DND-41 (cell line): ENCODE results near the gene EFCAB11.

Experiments used
- EZH2 ChIP-seq: IDR thresholded peaks from 3 replicates; pipeline ENCODE4 v1.6.1; 2012; ENCODE audit warnings: borderline replicate concordance, low read depth, mild to moderate bottlenecking, moderate library complexity, low read length, inconsistent platforms; ENCODE audit not compliant: severe bottlenecking
- TF ChIP-seq, protein P1 (sequence below): IDR thresholded peaks from 2 replicates; pipeline ENCODE4 v1.5.1; 2012; ENCODE audit warnings: borderline replicate concordance, low read length, moderate library complexity, mild to moderate bottlenecking; ENCODE audit not compliant: poor library complexity, severe bottlenecking; ENCODE audit errors: extremely low read depth

DNA sequence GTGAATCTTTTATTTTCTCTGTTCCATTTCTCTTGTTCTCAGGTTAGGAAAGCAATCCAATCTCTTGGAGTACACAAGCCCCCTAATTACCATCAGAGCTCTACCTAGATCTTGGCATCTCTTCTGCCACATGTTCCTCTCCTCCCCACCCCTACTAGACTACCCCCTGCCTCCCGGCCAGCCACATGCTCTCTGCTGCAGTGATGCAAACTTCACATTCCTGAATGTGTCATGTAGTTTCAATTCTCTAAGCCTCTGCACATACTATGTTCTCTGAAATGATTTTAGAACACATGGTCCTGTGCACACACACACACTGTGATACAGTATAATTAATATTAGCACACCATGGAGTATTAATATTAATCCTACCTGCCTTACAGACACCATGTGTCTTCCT, 104.6 kb downstream of the EFCAB11 start:
- TF ChIP-seq, protein P1, sequence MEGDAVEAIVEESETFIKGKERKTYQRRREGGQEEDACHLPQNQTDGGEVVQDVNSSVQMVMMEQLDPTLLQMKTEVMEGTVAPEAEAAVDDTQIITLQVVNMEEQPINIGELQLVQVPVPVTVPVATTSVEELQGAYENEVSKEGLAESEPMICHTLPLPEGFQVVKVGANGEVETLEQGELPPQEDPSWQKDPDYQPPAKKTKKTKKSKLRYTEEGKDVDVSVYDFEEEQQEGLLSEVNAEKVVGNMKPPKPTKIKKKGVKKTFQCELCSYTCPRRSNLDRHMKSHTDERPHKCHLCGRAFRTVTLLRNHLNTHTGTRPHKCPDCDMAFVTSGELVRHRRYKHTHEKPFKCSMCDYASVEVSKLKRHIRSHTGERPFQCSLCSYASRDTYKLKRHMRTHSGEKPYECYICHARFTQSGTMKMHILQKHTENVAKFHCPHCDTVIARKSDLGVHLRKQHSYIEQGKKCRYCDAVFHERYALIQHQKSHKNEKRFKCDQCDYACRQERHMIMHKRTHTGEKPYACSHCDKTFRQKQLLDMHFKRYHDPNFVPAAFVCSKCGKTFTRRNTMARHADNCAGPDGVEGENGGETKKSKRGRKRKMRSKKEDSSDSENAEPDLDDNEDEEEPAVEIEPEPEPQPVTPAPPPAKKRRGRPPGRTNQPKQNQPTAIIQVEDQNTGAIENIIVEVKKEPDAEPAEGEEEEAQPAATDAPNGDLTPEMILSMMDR, result no peak
- TF ChIP-seq EZH2, result no peak
